Measurements from ENCODE around the gene PLXNA2.

DNA sequence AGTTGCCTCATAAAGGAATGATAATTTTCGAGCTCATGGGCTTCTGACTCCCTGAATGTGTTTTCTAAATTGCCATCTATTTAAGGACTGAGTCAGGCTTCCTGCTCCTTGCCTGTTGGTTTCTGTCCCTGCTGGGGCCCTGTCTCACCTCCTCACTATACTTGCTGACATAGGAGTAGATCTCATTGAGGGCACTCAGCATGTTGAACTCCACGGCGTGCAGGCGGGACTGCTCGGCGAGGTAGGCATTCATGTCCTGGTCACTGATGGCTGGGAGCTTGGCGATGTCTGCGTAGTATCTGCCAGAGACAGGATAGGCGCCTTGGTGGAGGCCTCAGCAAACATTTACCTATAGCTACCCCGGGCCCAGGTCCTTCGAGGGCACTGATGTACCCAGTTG, 216.3 kb downstream of the PLXNA2 start:
- no peak for TF ChIP-seq POLR2A (IDR thresholded peaks at IDR 0.05)
- TF ChIP-seq, protein P1, sequence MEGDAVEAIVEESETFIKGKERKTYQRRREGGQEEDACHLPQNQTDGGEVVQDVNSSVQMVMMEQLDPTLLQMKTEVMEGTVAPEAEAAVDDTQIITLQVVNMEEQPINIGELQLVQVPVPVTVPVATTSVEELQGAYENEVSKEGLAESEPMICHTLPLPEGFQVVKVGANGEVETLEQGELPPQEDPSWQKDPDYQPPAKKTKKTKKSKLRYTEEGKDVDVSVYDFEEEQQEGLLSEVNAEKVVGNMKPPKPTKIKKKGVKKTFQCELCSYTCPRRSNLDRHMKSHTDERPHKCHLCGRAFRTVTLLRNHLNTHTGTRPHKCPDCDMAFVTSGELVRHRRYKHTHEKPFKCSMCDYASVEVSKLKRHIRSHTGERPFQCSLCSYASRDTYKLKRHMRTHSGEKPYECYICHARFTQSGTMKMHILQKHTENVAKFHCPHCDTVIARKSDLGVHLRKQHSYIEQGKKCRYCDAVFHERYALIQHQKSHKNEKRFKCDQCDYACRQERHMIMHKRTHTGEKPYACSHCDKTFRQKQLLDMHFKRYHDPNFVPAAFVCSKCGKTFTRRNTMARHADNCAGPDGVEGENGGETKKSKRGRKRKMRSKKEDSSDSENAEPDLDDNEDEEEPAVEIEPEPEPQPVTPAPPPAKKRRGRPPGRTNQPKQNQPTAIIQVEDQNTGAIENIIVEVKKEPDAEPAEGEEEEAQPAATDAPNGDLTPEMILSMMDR (IDR thresholded peaks at IDR 0.05), result no peak
